GM12878 (cell line): Measurements from ENCODE around the gene CLEC2L. TPM values are rescaled to one million over a fixed set of nuclear protein-coding genes. Genes with fewer than 3 reads are reported as not detected.
A peak's percentile ranks its signal among the peaks of the same experiment; 100 is the strongest.

Experiments
- ASH2L ChIP-seq: fragments of 300-600, 200-600 bp; sonication (generic); IDR thresholded peaks from 2 replicates; pipeline ENCODE4 v1.6.1; 2017; ENCODE audit warnings: low read depth, mild to moderate bottlenecking, borderline replicate concordance
- BCL11A ChIP-seq: IDR thresholded peaks from 2 replicates; pipeline ENCODE4 v1.6.1; 2011; ENCODE audit warnings: low read depth, low read length
- BRCA1 ChIP-seq: IDR thresholded peaks from 2 replicates; pipeline ENCODE4 v1.6.1; 2011; ENCODE audit warnings: low read depth, low read length, improper control_type of control experiment
- ESRRA ChIP-seq: IDR thresholded peaks from 2 replicates; pipeline ENCODE4 v1.6.1; 2012; ENCODE audit warnings: mild to moderate bottlenecking, low read length, improper control_type of control experiment
- FOXM1 ChIP-seq: IDR thresholded peaks from 2 replicates; pipeline ENCODE4 v1.6.1; 2012; ENCODE audit warnings: low read depth, mild to moderate bottlenecking, inconsistent platforms, low read length, moderate library complexity
- NBN ChIP-seq: fragments of 450-650 bp; IDR thresholded peaks from 2 replicates; pipeline ENCODE4 v1.6.1; 2016
- NFYB ChIP-seq: IDR thresholded peaks from 2 replicates; pipeline ENCODE4 v1.6.1; 2011; ENCODE audit warnings: low read depth, mild to moderate bottlenecking, low read length, improper control_type of control experiment, moderate library complexity; ENCODE audit not compliant: insufficient read depth
- PAX8 ChIP-seq: fragments of 450-650 bp; IDR thresholded peaks from 2 replicates; pipeline ENCODE4 v1.6.1; 2017; ENCODE audit warnings: mild to moderate bottlenecking, moderate library complexity
- PML ChIP-seq: IDR thresholded peaks from 2 replicates; pipeline ENCODE4 v1.6.1; 2012; ENCODE audit warnings: low read length, inconsistent platforms
- RCOR1 ChIP-seq: conservative IDR thresholded peaks from 2 replicates; pipeline ENCODE4 v1.6.1; 2012; ENCODE audit warnings: low read depth, low read length, improper control_type of control experiment
- RELA ChIP-seq: fragments of 450-650 bp; IDR thresholded peaks from 2 replicates; pipeline ENCODE4 v1.8.0; 2014; ENCODE audit warnings: borderline replicate concordance; ENCODE audit not compliant: partially characterized antibody
- SMARCA5 ChIP-seq: fragments of 450-650 bp; IDR thresholded peaks from 2 replicates; pipeline ENCODE4 v1.6.1; 2017; ENCODE audit warnings: mild to moderate bottlenecking
- SMC3 ChIP-seq: IDR thresholded peaks from 2 replicates; pipeline ENCODE4 v1.6.1; 2011; ENCODE audit warnings: low read length, improper control_type of control experiment, borderline replicate concordance
- SREBF2 ChIP-seq: IDR thresholded peaks from 2 replicates; pipeline ENCODE4 v1.6.1; 2012; ENCODE audit warnings: mild to moderate bottlenecking, low read length
- STAT1 ChIP-seq: fragments of 450-650 bp; conservative IDR thresholded peaks from 2 replicates; pipeline ENCODE4 v1.6.1; 2014; ENCODE audit warnings: antibody characterized with exemption, mild to moderate bottlenecking
- polyA plus RNA-seq, 11 experiments: library from polyadenylated mRNA; depleted of rRNA in 4 of 11; unstranded in 6 of 11; stranded (reverse) in 5 of 11; fragments of >200 nt; fragmentation: Nextera tagmentation in 4 of 11; fragmentation: Illumina TruSeq in 1 of 11; extraction: Ambion mirVana in 4 of 11; extraction: Trizol in 1 of 11; gene quantifications; 1 replicate in 1 of 11; 2 replicates in 10 of 11; pipeline versions ENCODE4 v1.2.1 to v1.2.3, GENCODE V29; 2011 to 2016; ENCODE audit warnings: inconsistent platforms in 2 of 11, missing spikeins in 2 of 11, low read depth in 1 of 11
- total RNA-seq, 4 experiments: library from RNA; depleted of rRNA in 3 of 4; stranded (reverse); fragments of >200 nt in 3 of 4; fragmentation: Illumina TruSeq in 1 of 4; extraction: Trizol in 1 of 4; gene quantifications; 2 replicates each; pipeline versions ENCODE4 v1.2.1 to v1.2.3, GENCODE V29; 2013 to 2021
- TF ChIP-seq, protein P1 (sequence below), 3 experiments: IDR thresholded peaks in 2 of 3; conservative IDR thresholded peaks in 1 of 3; 2 replicates each; pipeline ENCODE4 v1.5.1; 2011; ENCODE audit warnings: low read depth in 3 of 3, low read length in 3 of 3, mild to moderate bottlenecking in 3 of 3, control low read depth in 2 of 3, moderate library complexity in 2 of 3, inconsistent platforms in 1 of 3, mixed read lengths in 1 of 3; ENCODE audit not compliant: control insufficient read depth in 2 of 3, insufficient read depth in 1 of 3; ENCODE audit errors: extremely low read depth in 1 of 3
- TF ChIP-seq, protein P2 (sequence below): fragments of 450-650 bp; IDR thresholded peaks from 2 replicates; pipeline ENCODE4 v1.6.1; 2017; ENCODE audit warnings: mild to moderate bottlenecking, moderate library complexity
- TF ChIP-seq, protein P3 (sequence below): fragments of 450-650 bp; IDR thresholded peaks from 2 replicates; pipeline ENCODE4 v1.6.1; 2016; ENCODE audit warnings: mild to moderate bottlenecking, moderate library complexity, borderline replicate concordance
- TF ChIP-seq, protein P4 (sequence below): fragments of 150-350 bp; IDR thresholded peaks from 2 replicates; pipeline ENCODE4 v1.6.1; 2014; ENCODE audit warnings: mild to moderate bottlenecking, low read depth, low read length

CLEC2L gene
- total and polyA plus RNA-seq, 10 of the 15 experiments (the other 5 are each of a cell fraction or from before 2014, with no cell fraction given): not detected

DNA sequence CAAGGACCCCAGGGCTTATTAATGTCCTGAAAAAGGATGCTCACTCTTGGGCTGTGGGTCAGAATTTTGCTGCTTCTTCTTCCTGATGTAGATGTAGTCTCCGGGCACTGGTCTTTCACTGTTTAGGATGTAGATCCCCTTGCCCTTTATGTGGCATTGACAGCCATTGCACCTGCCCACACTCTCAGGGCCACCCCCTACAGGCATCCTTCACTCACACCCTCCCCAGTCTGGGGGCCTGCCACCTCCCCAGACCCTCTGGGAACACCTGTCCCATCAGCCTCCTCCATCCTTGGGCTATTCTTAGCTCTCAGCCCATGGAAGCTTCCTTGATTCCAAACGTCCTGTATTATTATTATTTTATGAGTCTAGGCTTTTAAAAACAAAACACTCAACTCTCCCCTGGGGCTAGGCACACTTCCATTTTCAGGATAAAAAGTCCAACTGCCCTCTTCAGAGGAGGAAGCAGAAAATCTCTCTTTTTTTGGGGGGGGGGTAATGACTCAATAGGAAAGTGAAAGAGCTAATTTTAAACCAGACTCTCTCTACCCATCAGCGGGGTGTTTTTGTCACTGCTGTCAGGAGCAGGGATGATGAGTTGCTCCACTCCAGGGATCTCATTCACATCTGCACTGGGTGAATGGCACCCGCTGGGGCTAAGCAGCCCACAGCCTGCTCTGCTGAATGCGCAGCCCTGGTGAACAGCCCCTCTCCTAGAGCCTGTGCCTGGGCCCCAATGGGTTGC is 28.5 kb upstream of the CLEC2L start (continued):
- TF ChIP-seq, protein P1, sequence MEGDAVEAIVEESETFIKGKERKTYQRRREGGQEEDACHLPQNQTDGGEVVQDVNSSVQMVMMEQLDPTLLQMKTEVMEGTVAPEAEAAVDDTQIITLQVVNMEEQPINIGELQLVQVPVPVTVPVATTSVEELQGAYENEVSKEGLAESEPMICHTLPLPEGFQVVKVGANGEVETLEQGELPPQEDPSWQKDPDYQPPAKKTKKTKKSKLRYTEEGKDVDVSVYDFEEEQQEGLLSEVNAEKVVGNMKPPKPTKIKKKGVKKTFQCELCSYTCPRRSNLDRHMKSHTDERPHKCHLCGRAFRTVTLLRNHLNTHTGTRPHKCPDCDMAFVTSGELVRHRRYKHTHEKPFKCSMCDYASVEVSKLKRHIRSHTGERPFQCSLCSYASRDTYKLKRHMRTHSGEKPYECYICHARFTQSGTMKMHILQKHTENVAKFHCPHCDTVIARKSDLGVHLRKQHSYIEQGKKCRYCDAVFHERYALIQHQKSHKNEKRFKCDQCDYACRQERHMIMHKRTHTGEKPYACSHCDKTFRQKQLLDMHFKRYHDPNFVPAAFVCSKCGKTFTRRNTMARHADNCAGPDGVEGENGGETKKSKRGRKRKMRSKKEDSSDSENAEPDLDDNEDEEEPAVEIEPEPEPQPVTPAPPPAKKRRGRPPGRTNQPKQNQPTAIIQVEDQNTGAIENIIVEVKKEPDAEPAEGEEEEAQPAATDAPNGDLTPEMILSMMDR (IDR thresholded peaks at IDR 0.05 in 2 of 3, conservative IDR thresholded peaks at IDR 0.05 in 1 of 3; ENCODE audit: control insufficient read depth in 2 of 3, extremely low read depth in 1 of 3, insufficient read depth in 1 of 3, low read depth in 3 of 3, low read length in 3 of 3): no peak
- TF ChIP-seq BRCA1: no peak
- TF ChIP-seq, protein P2, sequence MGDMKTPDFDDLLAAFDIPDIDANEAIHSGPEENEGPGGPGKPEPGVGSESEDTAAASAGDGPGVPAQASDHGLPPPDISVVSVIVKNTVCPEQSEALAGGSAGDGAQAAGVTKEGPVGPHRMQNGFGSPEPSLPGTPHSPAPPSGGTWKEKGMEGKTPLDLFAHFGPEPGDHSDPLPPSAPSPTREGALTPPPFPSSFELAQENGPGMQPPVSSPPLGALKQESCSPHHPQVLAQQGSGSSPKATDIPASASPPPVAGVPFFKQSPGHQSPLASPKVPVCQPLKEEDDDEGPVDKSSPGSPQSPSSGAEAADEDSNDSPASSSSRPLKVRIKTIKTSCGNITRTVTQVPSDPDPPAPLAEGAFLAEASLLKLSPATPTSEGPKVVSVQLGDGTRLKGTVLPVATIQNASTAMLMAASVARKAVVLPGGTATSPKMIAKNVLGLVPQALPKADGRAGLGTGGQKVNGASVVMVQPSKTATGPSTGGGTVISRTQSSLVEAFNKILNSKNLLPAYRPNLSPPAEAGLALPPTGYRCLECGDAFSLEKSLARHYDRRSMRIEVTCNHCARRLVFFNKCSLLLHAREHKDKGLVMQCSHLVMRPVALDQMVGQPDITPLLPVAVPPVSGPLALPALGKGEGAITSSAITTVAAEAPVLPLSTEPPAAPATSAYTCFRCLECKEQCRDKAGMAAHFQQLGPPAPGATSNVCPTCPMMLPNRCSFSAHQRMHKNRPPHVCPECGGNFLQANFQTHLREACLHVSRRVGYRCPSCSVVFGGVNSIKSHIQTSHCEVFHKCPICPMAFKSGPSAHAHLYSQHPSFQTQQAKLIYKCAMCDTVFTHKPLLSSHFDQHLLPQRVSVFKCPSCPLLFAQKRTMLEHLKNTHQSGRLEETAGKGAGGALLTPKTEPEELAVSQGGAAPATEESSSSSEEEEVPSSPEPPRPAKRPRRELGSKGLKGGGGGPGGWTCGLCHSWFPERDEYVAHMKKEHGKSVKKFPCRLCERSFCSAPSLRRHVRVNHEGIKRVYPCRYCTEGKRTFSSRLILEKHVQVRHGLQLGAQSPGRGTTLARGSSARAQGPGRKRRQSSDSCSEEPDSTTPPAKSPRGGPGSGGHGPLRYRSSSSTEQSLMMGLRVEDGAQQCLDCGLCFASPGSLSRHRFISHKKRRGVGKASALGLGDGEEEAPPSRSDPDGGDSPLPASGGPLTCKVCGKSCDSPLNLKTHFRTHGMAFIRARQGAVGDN: no peak
- TF ChIP-seq, protein P3, sequence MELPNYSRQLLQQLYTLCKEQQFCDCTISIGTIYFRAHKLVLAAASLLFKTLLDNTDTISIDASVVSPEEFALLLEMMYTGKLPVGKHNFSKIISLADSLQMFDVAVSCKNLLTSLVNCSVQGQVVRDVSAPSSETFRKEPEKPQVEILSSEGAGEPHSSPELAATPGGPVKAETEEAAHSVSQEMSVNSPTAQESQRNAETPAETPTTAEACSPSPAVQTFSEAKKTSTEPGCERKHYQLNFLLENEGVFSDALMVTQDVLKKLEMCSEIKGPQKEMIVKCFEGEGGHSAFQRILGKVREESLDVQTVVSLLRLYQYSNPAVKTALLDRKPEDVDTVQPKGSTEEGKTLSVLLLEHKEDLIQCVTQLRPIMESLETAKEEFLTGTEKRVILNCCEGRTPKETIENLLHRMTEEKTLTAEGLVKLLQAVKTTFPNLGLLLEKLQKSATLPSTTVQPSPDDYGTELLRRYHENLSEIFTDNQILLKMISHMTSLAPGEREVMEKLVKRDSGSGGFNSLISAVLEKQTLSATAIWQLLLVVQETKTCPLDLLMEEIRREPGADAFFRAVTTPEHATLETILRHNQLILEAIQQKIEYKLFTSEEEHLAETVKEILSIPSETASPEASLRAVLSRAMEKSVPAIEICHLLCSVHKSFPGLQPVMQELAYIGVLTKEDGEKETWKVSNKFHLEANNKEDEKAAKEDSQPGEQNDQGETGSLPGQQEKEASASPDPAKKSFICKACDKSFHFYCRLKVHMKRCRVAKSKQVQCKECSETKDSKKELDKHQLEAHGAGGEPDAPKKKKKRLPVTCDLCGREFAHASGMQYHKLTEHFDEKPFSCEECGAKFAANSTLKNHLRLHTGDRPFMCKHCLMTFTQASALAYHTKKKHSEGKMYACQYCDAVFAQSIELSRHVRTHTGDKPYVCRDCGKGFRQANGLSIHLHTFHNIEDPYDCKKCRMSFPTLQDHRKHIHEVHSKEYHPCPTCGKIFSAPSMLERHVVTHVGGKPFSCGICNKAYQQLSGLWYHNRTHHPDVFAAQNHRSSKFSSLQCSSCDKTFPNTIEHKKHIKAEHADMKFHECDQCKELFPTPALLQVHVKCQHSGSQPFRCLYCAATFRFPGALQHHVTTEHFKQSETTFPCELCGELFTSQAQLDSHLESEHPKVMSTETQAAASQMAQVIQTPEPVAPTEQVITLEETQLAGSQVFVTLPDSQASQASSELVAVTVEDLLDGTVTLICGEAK: no peak
- no peak for TF ChIP-seq SMARCA5
- TF ChIP-seq STAT1: no peak
- no peak for TF ChIP-seq SREBF2
- TF ChIP-seq RELA: no peak
- TF ChIP-seq PML: 0 out of 2 replicates have a peak, but pooled peaks have one; percentile 51
- TF ChIP-seq BCL11A: peak; percentile 65
- TF ChIP-seq, protein P4, sequence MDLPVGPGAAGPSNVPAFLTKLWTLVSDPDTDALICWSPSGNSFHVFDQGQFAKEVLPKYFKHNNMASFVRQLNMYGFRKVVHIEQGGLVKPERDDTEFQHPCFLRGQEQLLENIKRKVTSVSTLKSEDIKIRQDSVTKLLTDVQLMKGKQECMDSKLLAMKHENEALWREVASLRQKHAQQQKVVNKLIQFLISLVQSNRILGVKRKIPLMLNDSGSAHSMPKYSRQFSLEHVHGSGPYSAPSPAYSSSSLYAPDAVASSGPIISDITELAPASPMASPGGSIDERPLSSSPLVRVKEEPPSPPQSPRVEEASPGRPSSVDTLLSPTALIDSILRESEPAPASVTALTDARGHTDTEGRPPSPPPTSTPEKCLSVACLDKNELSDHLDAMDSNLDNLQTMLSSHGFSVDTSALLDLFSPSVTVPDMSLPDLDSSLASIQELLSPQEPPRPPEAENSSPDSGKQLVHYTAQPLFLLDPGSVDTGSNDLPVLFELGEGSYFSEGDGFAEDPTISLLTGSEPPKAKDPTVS: no peak
- TF ChIP-seq RCOR1: no peak
- TF ChIP-seq PAX8: no peak
- TF ChIP-seq ESRRA: no peak
- TF ChIP-seq NBN: 0 out of 2 replicates have a peak, but pooled peaks have one; percentile 21
- no peak for TF ChIP-seq SMC3
- TF ChIP-seq NFYB: no peak
- no peak for TF ChIP-seq ASH2L
- TF ChIP-seq FOXM1: peak; percentile 50; the same call in 1 of the 2 replicates
